NCI-H510A (cell line): ENCODE data around the gene CALD1.

Experiments used
- DNase-seq: peaks from one replicate; lab custom pipeline; 2025; lab: John Stamatoyannopoulos, UW

CALD1 gene

GRCh38 chr7:135001390-135002165 is 222.1 kb downstream of the CALD1 start:
- no peak for DNase-seq

GRCh38 chr7:135012229-135012628 is 232.8 kb downstream of the CALD1 start:
- no peak for DNase-seq
